ENCODE data around the gene CASP3. TPM values are rescaled to one million over a fixed set of nuclear protein-coding genes. Genes with fewer than 3 reads are reported as not detected.

CASP3 gene
- 37.2 and 52.5 TPM in 2 replicates for total RNA-seq

GRCh38 chr4:184649026-184649970 lies at the start of gene CASP3, which contains the start of gene PRIMPOL:
CASP3 (minus strand) TSS chr4:184649447; CDS start chr4:184638453, 10,994 bp downstream.
PRIMPOL (plus strand) TSS chr4:184649738; CDS start chr4:184657141, 7,403 bp downstream.

Other genes with a start within 250 kb of the CASP3 start
- 21.9 and 37.0 TPM in 2 replicates for gene IRF2, start 174.9 kb downstream of the CASP3 start, total RNA-seq
- 6.8 and 16.8 TPM in 2 replicates for gene PRIMPOL, start 291 bp upstream of the CASP3 start, total RNA-seq
- gene CENPU, start 84.6 kb upstream of the CASP3 start, total RNA-seq: 1.1 and 30.8 TPM in 2 replicates
- gene ACSL1, start 176.5 kb upstream of the CASP3 start, total RNA-seq: 25.1 and 26.7 TPM in 2 replicates